Lung (tissue), 12 donors: ENCODE measurements around the gene ZNF79. TPM values are rescaled to one million over a fixed set of nuclear protein-coding genes. Genes with fewer than 3 reads are reported as not detected.
A peak's percentile ranks its signal among the peaks of the same experiment; 100 is the strongest.

Experiments
- ATAC-seq: fragments of 200-7000 bp; cut with Tn5 transposase; one replicate; pipeline ENCODE4 v1.9.1; 2020; ENCODE audit warnings: moderate number of reproducible peaks; ENCODE audit not compliant: insufficient read depth, low FRiP score
- DNase-seq, 3 donors: peaks; one replicate each; pipeline ENCODE4 v3.0.0-alpha.2; 2013 to 2017
- H3K27ac ChIP-seq, 2 donors: one replicate each; pipeline ENCODE4 v1.5.1; 2013; ENCODE audit warnings: mild to moderate bottlenecking in 2 of 2, moderate library complexity in 2 of 2, control low read depth in 1 of 2, inconsistent platforms in 1 of 2, low read depth in 1 of 2, low read length in 1 of 2
- H3K27me3 ChIP-seq, 3 donors: one replicate each; pipeline ENCODE4 v1.5.1; 2013; ENCODE audit warnings: low read length in 2 of 3; ENCODE audit not compliant: control insufficient read depth in 3 of 3, insufficient read depth in 3 of 3
- H3K36me3 ChIP-seq, 4 donors: one replicate each; pipeline ENCODE4 v1.5.1; 2013; ENCODE audit warnings: low read length in 4 of 4, mild to moderate bottlenecking in 1 of 4, moderate library complexity in 1 of 4; ENCODE audit not compliant: control insufficient read depth in 4 of 4, insufficient read depth in 4 of 4
- H3K4me1 ChIP-seq, 5 donors: one replicate each; pipeline ENCODE4 v1.5.1; 2013; ENCODE audit warnings: low read length in 5 of 5, mild to moderate bottlenecking in 2 of 5, moderate library complexity in 1 of 5; ENCODE audit not compliant: control insufficient read depth in 5 of 5, insufficient read depth in 5 of 5
- H3K4me3 ChIP-seq: one replicate; pipeline ENCODE4 v1.5.1; 2013; ENCODE audit warnings: mild to moderate bottlenecking, control low read depth, moderate library complexity
- H3K9ac ChIP-seq, 2 donors: one replicate each; pipeline ENCODE4 v1.5.1; 2013; ENCODE audit warnings: low read length in 2 of 2, control low read depth in 1 of 2; ENCODE audit not compliant: insufficient read depth in 1 of 2
- H3K9me3 ChIP-seq, 4 donors: one replicate each; pipeline ENCODE4 v1.5.1; 2013; ENCODE audit warnings: low read length in 3 of 4, mild to moderate bottlenecking in 1 of 4, moderate library complexity in 1 of 4; ENCODE audit not compliant: control insufficient read depth in 4 of 4, insufficient read depth in 3 of 4
- CTCF ChIP-seq: IDR thresholded peaks from 2 replicates; pipeline ENCODE4 v1.5.1; 2012; ENCODE audit warnings: mild to moderate bottlenecking; ENCODE audit errors: control extremely low read depth, extremely low read depth
- WGBS, 2 donors: extraction: QIAGEN DNeasy Blood & Tissue Kit; methylation state at CpG; one replicate each; pipeline ENCODE4 v1.1.7; 2013; 5-methylcytosine and 5-hydroxymethylcytosine counted together
- polyA plus RNA-seq, 2 donors: library from polyadenylated mRNA; stranded (reverse); fragments of 200-250 nt; gene quantifications; one replicate each; pipeline ENCODE4 v1.2.1, GENCODE V29; 2013
- total RNA-seq, 2 donors: library from RNA; depleted of rRNA in 1 of 2; stranded (reverse); fragments of >200 nt in 1 of 2; gene quantifications; one replicate each; pipeline ENCODE4 v1.2.1, GENCODE V29; 2014 to 2021
- donor health status: control.
- donor health status: control.
- donor health status: Bipolar disorder and iron deficiency.
- donor health status: healthy.
- donor health status: DM: yes; HTN: yes; CAD: no.

Gene ZNF79
- total and polyA plus RNA-seq, 4 donors: 3.1 to 9.3 (median 5.9) TPM

GRCh38 chr9:127417131-127418036 is 6.8 kb upstream of the ZNF79 start:
- Histone ChIP-seq H3K27ac (no peak overlapping the region), H3K36me3 (peaks cover 0 to under 1% (median 0%) of the 10 kb centered on the region in 4 donors), H3K4me1 (peaks cover 0 to 3% (median 0%) of the 10 kb centered on the region in 5 donors), H3K4me3 (no peak overlapping the region), H3K9me3 (no peaks in the 10 kb centered on the region), H3K9ac (no peak overlapping the region), H3K27me3 (no peaks in the 10 kb centered on the region)
- no peak for ATAC-seq
- no peak for TF ChIP-seq CTCF
- DNase-seq: no peak
- WGBS, 2 donors: 80 to 86% methylated on average over 14 to 15 of the region's 15 CpGs

- Histone ChIP-seq H3K9me3 (no peaks in the 10 kb centered on the region), H3K27me3 (no peaks in the 10 kb centered on the region), H3K27ac (no peak overlapping the region), H3K4me3 (no peak overlapping the region), H3K36me3 (no peaks in the 10 kb centered on the region), H3K9ac (no peak overlapping the region), H3K4me1 (peaks cover 0 to 10% (median 5%) of the 10 kb centered on the region in 5 donors)
- no peak for TF ChIP-seq CTCF
- ATAC-seq: no peak
- WGBS, 2 donors: 76 to 77% methylated on average over 12 of the region's 12 CpGs
- DNase-seq: no peak
Measured at GRCh38 chr9:127418037-127418471, 6.1 kb upstream of the ZNF79 start.

- no peak for TF ChIP-seq CTCF
- peak overlapping the region in 1 of 2 donors; percentile 73 for H3K9ac ChIP-seq
- ATAC-seq (no peak), DNase-seq (no peak)
- WGBS, 2 donors: 76 to 84% methylated on average over 6 of the region's 6 CpGs
- peaks cover 0 to 12% (median 7%) of the 10 kb centered on the region in 5 donors for H3K4me1 ChIP-seq
- H3K4me3 ChIP-seq: no peak overlapping the region
- H3K27ac ChIP-seq: no peak overlapping the region
- peaks cover 0 to under 1% (median 0%) of the 10 kb centered on the region in 4 donors for H3K36me3 ChIP-seq
- H3K27me3 ChIP-seq: no peaks in the 10 kb centered on the region
- no peaks in the 10 kb centered on the region for H3K9me3 ChIP-seq
Measured at GRCh38 chr9:127419348-127419747, 4.8 kb upstream of the ZNF79 start.
